IMR-90 (cell line): ENCODE measurements around the gene CNTN3. TPM values are rescaled to one million over a fixed set of nuclear protein-coding genes. Genes with fewer than 3 reads are reported as not detected.

Source experiments
- ATAC-seq: fragments of 200-7000 bp; cut with Tn5 transposase; 2 replicates; pipeline ENCODE4 v1.9.1; 2020; ENCODE audit warnings: low read depth, mild to moderate bottlenecking, moderate library complexity
- BruUV-seq: library from RNA; stranded (reverse); fragments of 400-500 nt; replicated peaks from 2 replicates; lab custom pipeline; 2021; lab: Mats Ljungman, UMichigan
- CTCF ChIA-PET: fragments of 300-600 bp; formaldehyde crosslinking; extraction: SDS; loops from one replicate; lab custom pipeline; 2021; ENCODE audit warnings: antibody characterized with exemption; lab: Yijun Ruan, JAX
- POLR2A ChIA-PET: fragments of 300-600 bp; sonication (Branson Sonifier 250); formaldehyde crosslinking; loops from one replicate; lab custom pipeline; 2022; ENCODE audit warnings: antibody characterized with exemption; ENCODE audit not compliant: unreplicated experiment; lab: Charles Lee
- DNase-seq: peaks from one replicate; pipeline ENCODE4 v3.0.0; 2013
- H2AFZ ChIP-seq: replicated peaks from 2 replicates; pipeline ENCODE3; 2013; ENCODE audit warnings: low read length, mild to moderate bottlenecking; ENCODE audit not compliant: poor library complexity
- H2AK5ac ChIP-seq: 2 replicates; pipeline ENCODE4 v1.6.1; 2013; ENCODE audit warnings: low read depth, low read length, inconsistent platforms
- H2AK9ac ChIP-seq: replicated peaks from 2 replicates; pipeline ENCODE3; 2013; ENCODE audit warnings: mild to moderate bottlenecking, low read depth, low read length, moderate library complexity; ENCODE audit not compliant: poor library complexity
- H2BK120ac ChIP-seq: 2 replicates; pipeline ENCODE4 v1.6.1; 2013; ENCODE audit warnings: low read depth, low read length, inconsistent platforms
- H2BK15ac ChIP-seq: 3 replicates; pipeline ENCODE4 v1.6.1; 2013; ENCODE audit warnings: low read depth, low read length, inconsistent platforms
- H2BK20ac ChIP-seq: 2 replicates; pipeline ENCODE4 v1.6.1; 2013; ENCODE audit warnings: low read depth, mild to moderate bottlenecking, inconsistent platforms, low read length, moderate library complexity
- H2BK5ac ChIP-seq: 2 replicates; pipeline ENCODE4 v1.6.1; 2013; ENCODE audit warnings: mild to moderate bottlenecking, low read depth, low read length, inconsistent platforms; ENCODE audit not compliant: poor library complexity, severe bottlenecking
- H3K14ac ChIP-seq: replicated peaks from 2 replicates; pipeline ENCODE4 v1.6.1; 2013; ENCODE audit warnings: low read depth, low read length, inconsistent platforms
- H3K18ac ChIP-seq: 2 replicates; pipeline ENCODE4 v1.6.1; 2013; ENCODE audit warnings: low read depth, low read length, control low read depth
- H3K23ac ChIP-seq: 2 replicates; pipeline ENCODE4 v1.6.1; 2013; ENCODE audit warnings: low read depth, low read length, inconsistent platforms
- H3K27ac ChIP-seq: 2 replicates; pipeline ENCODE4 v1.5.1; 2013; ENCODE audit warnings: mild to moderate bottlenecking, control low read depth, low read length; ENCODE audit not compliant: insufficient read depth
- H3K27me3 ChIP-seq: 2 replicates; pipeline ENCODE4 v1.6.1; 2013; ENCODE audit warnings: low read length; ENCODE audit not compliant: control insufficient read depth, insufficient read depth
- H3K36me3 ChIP-seq: 2 replicates; pipeline ENCODE4 v1.6.1; 2013; ENCODE audit warnings: low read length, mixed read lengths; ENCODE audit not compliant: control insufficient read depth, insufficient read depth
- H3K4ac ChIP-seq: 2 replicates; pipeline ENCODE4 v1.6.1; 2013; ENCODE audit warnings: low read depth, low read length, inconsistent platforms
- H3K4me1 ChIP-seq: 2 replicates; pipeline ENCODE4 v1.6.1; 2013; ENCODE audit warnings: low read length, mixed read lengths; ENCODE audit not compliant: control insufficient read depth, insufficient read depth
- H3K4me2 ChIP-seq: 2 replicates; pipeline ENCODE4 v1.6.1; 2013; ENCODE audit warnings: low read depth, mild to moderate bottlenecking, control low read depth, low read length, moderate library complexity
- H3K4me3 ChIP-seq: 2 replicates; pipeline ENCODE4 v1.5.1; 2013; ENCODE audit warnings: low read depth, mild to moderate bottlenecking, control low read depth, low read length, moderate library complexity; ENCODE audit not compliant: insufficient read depth
- H3K56ac ChIP-seq: 2 replicates; pipeline ENCODE4 v1.6.1; 2013; ENCODE audit warnings: low read length, inconsistent platforms; ENCODE audit not compliant: insufficient read depth; ENCODE audit errors: extremely low read depth
- H3K79me1 ChIP-seq, 2 experiments: 2 replicates each; pipeline ENCODE4 v1.6.1; 2013; ENCODE audit warnings: low read length in 2 of 2, inconsistent platforms in 1 of 2, low read depth in 1 of 2
- H3K9ac ChIP-seq: 2 replicates; pipeline ENCODE4 v1.6.1; 2013; ENCODE audit warnings: low read depth, low read length, control low read depth
- H3K9me1 ChIP-seq: 2 replicates; pipeline ENCODE4 v1.6.1; 2013; ENCODE audit warnings: low read length, inconsistent platforms; ENCODE audit not compliant: insufficient read depth
- H3K9me3 ChIP-seq: 2 replicates; pipeline ENCODE4 v1.6.1; 2013; ENCODE audit warnings: low read length; ENCODE audit not compliant: control insufficient read depth, insufficient read depth
- H4K20me1 ChIP-seq: 2 replicates; pipeline ENCODE4 v1.6.1; 2013; ENCODE audit warnings: low read length, inconsistent platforms; ENCODE audit not compliant: insufficient read depth
- H4K5ac ChIP-seq: 2 replicates; pipeline ENCODE4 v1.6.1; 2013; ENCODE audit warnings: mild to moderate bottlenecking, low read depth, low read length, control low read depth
- H4K8ac ChIP-seq, 2 experiments: 2 replicates each; pipeline ENCODE4 v1.6.1; 2013; ENCODE audit warnings: low read depth in 2 of 2, low read length in 2 of 2, control low read depth in 1 of 2, inconsistent platforms in 1 of 2
- H4K91ac ChIP-seq: 2 replicates; pipeline ENCODE4 v1.6.1; 2013; ENCODE audit warnings: low read depth, low read length, inconsistent platforms; ENCODE audit not compliant: insufficient read depth
- BHLHE40 ChIP-seq: fragments of 150-350 bp; IDR thresholded peaks from 2 replicates; pipeline ENCODE4 v1.6.1; 2016; ENCODE audit warnings: mild to moderate bottlenecking, low read depth, low read length
- CHD1 ChIP-seq: IDR thresholded peaks from 2 replicates; pipeline ENCODE4 v1.6.1; 2012; ENCODE audit warnings: low read depth, low read length, improper control_type of control experiment
- FOS ChIP-seq: fragments of 150-350 bp; IDR thresholded peaks from 2 replicates; pipeline ENCODE4 v1.6.1; 2016; ENCODE audit warnings: low read depth, low read length
- MXI1 ChIP-seq: IDR thresholded peaks from 2 replicates; pipeline ENCODE4 v1.6.1; 2012; ENCODE audit warnings: low read depth, mild to moderate bottlenecking, low read length, moderate library complexity, borderline replicate concordance
- RCOR1 ChIP-seq: IDR thresholded peaks from 2 replicates; pipeline ENCODE4 v1.6.1; 2012; ENCODE audit warnings: mild to moderate bottlenecking, low read length, improper control_type of control experiment; ENCODE audit not compliant: insufficient replicate concordance
- RFX5 ChIP-seq: IDR thresholded peaks from 2 replicates; pipeline ENCODE4 v1.8.0; 2012; ENCODE audit warnings: low read depth, mild to moderate bottlenecking, low read length, moderate library complexity
- SMC3 ChIP-seq: fragments of 150-350 bp; IDR thresholded peaks from 2 replicates; pipeline ENCODE4 v1.6.1; 2016; ENCODE audit warnings: low read depth, mild to moderate bottlenecking, antibody characterized with exemption, low read length, moderate library complexity
- WGBS, 2 experiments: methylation state at CpG; one replicate each; pipeline versions ENCODE4 v1.1.5 to v1.1.7; 2013; ENCODE audit warnings: missing lambda C conversion rate in 2 of 2; ENCODE audit not compliant: insufficient read length in 1 of 2; ENCODE audit errors: extremely low coverage in 2 of 2; 5-methylcytosine and 5-hydroxymethylcytosine counted together
- dilution Hi-C: fragments of 300-500 bp; cut with HindIII; formaldehyde crosslinking; loops from one replicate; pipeline ENCODE4 v1.14.3; 2018; ENCODE audit warnings: low sequenced_read_pairs; ENCODE audit not compliant: unreplicated experiment
- in situ Hi-C: fragments of 300-500 bp; cut with MboI; formaldehyde crosslinking; loops from 3 replicates; pipeline ENCODE4 v1.14.3; 2019; ENCODE audit warnings: low sequenced_read_pairs, inconsistent platforms, mixed read lengths
- intact Hi-C: fragments of 100-400 bp; cut with micrococcal nuclease; formaldehyde crosslinking; loops from 2 replicates; pipeline ENCODE4 v1.10.0; 2022
- polyA plus RNA-seq, 3 experiments: library from polyadenylated mRNA; depleted of rRNA; stranded (reverse); fragments of >200 nt; gene quantifications; 2 replicates each; pipeline ENCODE4 v1.2.3, GENCODE V29; 2012; ENCODE audit warnings: low replicate concordance in 1 of 3
- total RNA-seq: library from RNA; depleted of rRNA; stranded (reverse); fragments of >200 nt; gene quantifications from 2 replicates; pipeline ENCODE4 v1.2.3, GENCODE V29; 2012
- TF ChIP-seq, protein P1 (sequence below): fragments of 150-350 bp; IDR thresholded peaks from 2 replicates; pipeline ENCODE4 v1.6.1; 2017; ENCODE audit warnings: mild to moderate bottlenecking, antibody characterized with exemption, low read length, low read depth
- TF ChIP-seq, protein P2 (sequence below): fragments of 150-350 bp; IDR thresholded peaks from 2 replicates; pipeline ENCODE4 v1.6.1; 2016; ENCODE audit warnings: low read depth, mild to moderate bottlenecking, low read length, moderate library complexity, borderline replicate concordance

CNTN3 gene
- total and polyA plus RNA-seq, 2 of the 4 experiments (the other 2 are of a cell fraction), result 3.5 to 3.6 TPM

DNA sequence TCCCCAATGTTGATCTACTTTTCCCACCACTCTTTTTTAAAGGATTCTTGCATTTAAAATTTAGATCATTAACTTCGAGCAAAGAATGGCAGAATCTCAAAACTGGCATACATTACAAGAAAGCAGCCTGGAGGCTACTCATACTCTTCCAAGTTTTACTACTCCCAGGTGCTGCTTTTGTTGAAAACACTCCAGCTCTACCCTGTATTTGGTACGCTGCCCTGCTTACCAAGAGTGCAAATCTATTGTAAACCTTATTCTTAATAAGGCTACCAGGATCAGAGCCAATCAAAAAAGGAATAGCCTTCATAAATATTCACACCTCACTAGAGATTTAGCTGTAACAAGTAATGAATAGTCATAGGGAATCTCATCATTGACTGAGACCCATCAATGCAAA is 11.6 kb upstream of the CNTN3 start:
- Histone ChIP-seq H3K9me1 (peaks cover 3% of the 10 kb centered on the region; the same call in 1 of the 2 replicates), H3K27me3 (no peaks in the 10 kb centered on the region), H4K5ac (no peak overlapping the region), H4K20me1 (no peaks in the 10 kb centered on the region), H3K9me3 (no peaks in the 10 kb centered on the region), H3K4me3 (no peak overlapping the region), H3K79me1 (no peaks in the 10 kb centered on the region), H3K14ac (no peak overlapping the region), H3K36me3 (no peaks in the 10 kb centered on the region), H3K18ac (no peak overlapping the region), H2AFZ (no peak overlapping the region), H2BK20ac (no peak overlapping the region), H2AK5ac (no peak overlapping the region), H2AK9ac (no peak overlapping the region), H3K4me1 (peaks cover 3% of the 10 kb centered on the region; the same call in 1 of the 2 replicates), H3K56ac (no peak overlapping the region), H4K91ac (no peak overlapping the region), H3K4ac (no peak overlapping the region), H4K8ac (no peak overlapping the region), H3K9ac (no peak overlapping the region), H3K4me2 (no peak overlapping the region), H2BK5ac (no peak overlapping the region), H3K23ac (no peak overlapping the region), H2BK15ac (no peak overlapping the region), H2BK120ac (no peak overlapping the region), H3K27ac (no peak overlapping the region)
- DNase-seq (no peak), ATAC-seq (no peak)
- in situ Hi-C loops (no loop called here), dilution Hi-C loops (no loop called here), intact Hi-C loops (no loop called here)
- TF ChIP-seq BHLHE40 (no peak), RFX5 (no peak), RCOR1 (no peak), MXI1 (no peak), CHD1 (no peak), FOS (no peak), SMC3 (no peak)
- TF ChIP-seq, protein P1, sequence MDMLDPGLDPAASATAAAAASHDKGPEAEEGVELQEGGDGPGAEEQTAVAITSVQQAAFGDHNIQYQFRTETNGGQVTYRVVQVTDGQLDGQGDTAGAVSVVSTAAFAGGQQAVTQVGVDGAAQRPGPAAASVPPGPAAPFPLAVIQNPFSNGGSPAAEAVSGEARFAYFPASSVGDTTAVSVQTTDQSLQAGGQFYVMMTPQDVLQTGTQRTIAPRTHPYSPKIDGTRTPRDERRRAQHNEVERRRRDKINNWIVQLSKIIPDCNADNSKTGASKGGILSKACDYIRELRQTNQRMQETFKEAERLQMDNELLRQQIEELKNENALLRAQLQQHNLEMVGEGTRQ, result no peak
- TF ChIP-seq, protein P2, sequence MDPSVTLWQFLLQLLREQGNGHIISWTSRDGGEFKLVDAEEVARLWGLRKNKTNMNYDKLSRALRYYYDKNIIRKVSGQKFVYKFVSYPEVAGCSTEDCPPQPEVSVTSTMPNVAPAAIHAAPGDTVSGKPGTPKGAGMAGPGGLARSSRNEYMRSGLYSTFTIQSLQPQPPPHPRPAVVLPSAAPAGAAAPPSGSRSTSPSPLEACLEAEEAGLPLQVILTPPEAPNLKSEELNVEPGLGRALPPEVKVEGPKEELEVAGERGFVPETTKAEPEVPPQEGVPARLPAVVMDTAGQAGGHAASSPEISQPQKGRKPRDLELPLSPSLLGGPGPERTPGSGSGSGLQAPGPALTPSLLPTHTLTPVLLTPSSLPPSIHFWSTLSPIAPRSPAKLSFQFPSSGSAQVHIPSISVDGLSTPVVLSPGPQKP, result no peak
- WGBS, 2 experiments, result no CpG with 5 or more reads among the region's 2 CpGs
- BruUV-seq, result no TSS peak
- CTCF ChIA-PET, result no interaction called here
- POLR2A ChIA-PET, result no interaction called here
